ENCODE measurements around the gene AGA. TPM values are rescaled to one million over a fixed set of nuclear protein-coding genes. Genes with fewer than 3 reads are reported as not detected.
A peak's percentile ranks its signal among the peaks of the same experiment; 100 is the strongest.

The AGA gene
- total RNA-seq, 1 experiment from 2014 or later = 21.5 TPM

DNA sequence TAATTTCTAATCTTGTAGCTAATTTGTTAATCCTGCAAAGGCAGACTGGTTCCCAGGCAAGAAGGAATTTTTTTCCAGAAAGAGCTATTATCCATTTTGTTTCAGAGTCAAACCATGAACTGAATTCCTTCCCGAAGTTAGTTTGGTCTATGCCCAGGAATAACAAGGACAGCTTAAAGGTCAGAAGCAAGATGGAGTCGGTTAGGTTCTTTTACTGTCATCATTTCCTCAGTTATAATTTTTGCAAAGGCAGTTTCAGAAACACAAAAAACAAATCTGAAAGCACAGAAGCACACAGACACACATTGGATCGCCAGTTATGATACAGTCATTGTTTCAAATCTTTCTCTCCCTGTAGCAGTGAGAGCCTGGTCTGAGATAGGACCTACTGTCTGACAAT is 37.9 kb downstream of the AGA start:
- BruUV-seq (replicated peaks) = no TSS peak
- ATAC-seq (no peak), DNase-seq (no peak)
- no peaks in the 10 kb centered on the region for H3K27me3 ChIP-seq (ENCODE audit: low read length)
- no peak overlapping the region for H2AFZ ChIP-seq (ENCODE audit: low read length)
- no peak overlapping the region for H3K4me2 ChIP-seq (ENCODE audit: low read length)
- ChIA-PET CTCF (no interaction called here), POLR2A (ENCODE audit: unreplicated experiment) (no interaction called here)
- no peaks in the 10 kb centered on the region for H4K20me1 ChIP-seq (ENCODE audit: low read length)
- H3K27ac ChIP-seq (ENCODE audit: low read length) = no peak overlapping the region
- H3K4me1 ChIP-seq (ENCODE audit: insufficient read depth, low read length) = peaks cover 18% of the 10 kb centered on the region
- intact Hi-C loops (cut with micrococcal nuclease) = no loop called here
- TF ChIP-seq EZH2 (IDR thresholded peaks at IDR 0.05; ENCODE audit: low read length, unreplicated experiment) (no peak), EZH2phosphoT487 (IDR thresholded peaks at IDR 0.05; ENCODE audit: borderline replicate concordance, low read length) (no peak)
- TF ChIP-seq, protein P1, sequence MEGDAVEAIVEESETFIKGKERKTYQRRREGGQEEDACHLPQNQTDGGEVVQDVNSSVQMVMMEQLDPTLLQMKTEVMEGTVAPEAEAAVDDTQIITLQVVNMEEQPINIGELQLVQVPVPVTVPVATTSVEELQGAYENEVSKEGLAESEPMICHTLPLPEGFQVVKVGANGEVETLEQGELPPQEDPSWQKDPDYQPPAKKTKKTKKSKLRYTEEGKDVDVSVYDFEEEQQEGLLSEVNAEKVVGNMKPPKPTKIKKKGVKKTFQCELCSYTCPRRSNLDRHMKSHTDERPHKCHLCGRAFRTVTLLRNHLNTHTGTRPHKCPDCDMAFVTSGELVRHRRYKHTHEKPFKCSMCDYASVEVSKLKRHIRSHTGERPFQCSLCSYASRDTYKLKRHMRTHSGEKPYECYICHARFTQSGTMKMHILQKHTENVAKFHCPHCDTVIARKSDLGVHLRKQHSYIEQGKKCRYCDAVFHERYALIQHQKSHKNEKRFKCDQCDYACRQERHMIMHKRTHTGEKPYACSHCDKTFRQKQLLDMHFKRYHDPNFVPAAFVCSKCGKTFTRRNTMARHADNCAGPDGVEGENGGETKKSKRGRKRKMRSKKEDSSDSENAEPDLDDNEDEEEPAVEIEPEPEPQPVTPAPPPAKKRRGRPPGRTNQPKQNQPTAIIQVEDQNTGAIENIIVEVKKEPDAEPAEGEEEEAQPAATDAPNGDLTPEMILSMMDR (conservative IDR thresholded peaks at IDR 0.05; ENCODE audit: low read depth, low read length) = no peak
- no peaks in the 10 kb centered on the region for H3K9me3 ChIP-seq (ENCODE audit: low read length)
- H3K9me2 ChIP-seq (replicated peaks; ENCODE audit: low read length) = no peaks in the 10 kb centered on the region
- H3K79me2 ChIP-seq (ENCODE audit: low read length) = no peaks in the 10 kb centered on the region
- no peaks in the 10 kb centered on the region for H3K36me3 ChIP-seq (ENCODE audit: low read depth, low read length)
- H3F3A ChIP-seq (ENCODE audit: low read length, unreplicated experiment) = no peaks in the 10 kb centered on the region
- H3K9ac ChIP-seq (ENCODE audit: low read length) = no peak overlapping the region
- no peak overlapping the region for H3K4me3 ChIP-seq (ENCODE audit: low read length)

DNA sequence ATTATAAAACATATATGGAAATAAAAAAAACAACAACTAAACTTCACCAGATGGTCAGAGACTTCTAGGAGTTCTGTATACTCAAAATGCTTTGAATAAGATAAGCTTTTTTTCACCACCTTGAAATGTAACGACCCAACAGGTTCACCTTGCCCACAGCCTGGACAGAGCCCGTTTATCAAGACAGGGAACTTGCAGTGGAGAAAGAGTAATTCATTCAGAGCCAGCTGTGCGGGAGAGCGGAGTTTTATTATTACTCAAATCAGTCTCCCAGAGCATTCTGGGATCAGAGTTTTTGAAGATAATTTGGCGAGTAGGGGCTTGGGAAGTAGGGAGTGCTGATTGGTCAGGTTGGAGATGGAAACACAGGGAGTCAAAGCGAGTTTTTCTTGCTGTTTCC is 38.5 kb downstream of the AGA start:
- DNase-seq (no peak), ATAC-seq (no peak; the same call in 1 of the 2 replicates)
- ChIA-PET CTCF (no interaction called here), POLR2A (ENCODE audit: unreplicated experiment) (no interaction called here)
- Histone ChIP-seq H3K9me3 (ENCODE audit: low read length) (no peaks in the 10 kb centered on the region), H4K20me1 (ENCODE audit: low read length) (no peaks in the 10 kb centered on the region), H3K4me2 (ENCODE audit: low read length) (no peak overlapping the region), H3K4me1 (ENCODE audit: insufficient read depth, low read length) (peaks cover 18% of the 10 kb centered on the region), H3K4me3 (ENCODE audit: low read length) (no peak overlapping the region), H3K27me3 (ENCODE audit: low read length) (no peaks in the 10 kb centered on the region), H2AFZ (ENCODE audit: low read length) (peak overlapping the region; percentile 34; the same call in 1 of the 2 replicates), H3K79me2 (ENCODE audit: low read length) (no peaks in the 10 kb centered on the region), H3K9ac (ENCODE audit: low read length) (no peak overlapping the region), H3K36me3 (ENCODE audit: low read depth, low read length) (no peaks in the 10 kb centered on the region), H3F3A (ENCODE audit: low read length, unreplicated experiment) (no peaks in the 10 kb centered on the region), H3K9me2 (replicated peaks; ENCODE audit: low read length) (no peaks in the 10 kb centered on the region), H3K27ac (ENCODE audit: low read length) (no peak overlapping the region)
- TF ChIP-seq EZH2phosphoT487 (IDR thresholded peaks at IDR 0.05; ENCODE audit: borderline replicate concordance, low read length) (no peak), EZH2 (IDR thresholded peaks at IDR 0.05; ENCODE audit: low read length, unreplicated experiment) (no peak)
- TF ChIP-seq, protein P1 (conservative IDR thresholded peaks at IDR 0.05; ENCODE audit: low read depth, low read length) = no peak
- intact Hi-C loops (cut with micrococcal nuclease) = no loop called here
- BruUV-seq (replicated peaks) = no TSS peak

DNA sequence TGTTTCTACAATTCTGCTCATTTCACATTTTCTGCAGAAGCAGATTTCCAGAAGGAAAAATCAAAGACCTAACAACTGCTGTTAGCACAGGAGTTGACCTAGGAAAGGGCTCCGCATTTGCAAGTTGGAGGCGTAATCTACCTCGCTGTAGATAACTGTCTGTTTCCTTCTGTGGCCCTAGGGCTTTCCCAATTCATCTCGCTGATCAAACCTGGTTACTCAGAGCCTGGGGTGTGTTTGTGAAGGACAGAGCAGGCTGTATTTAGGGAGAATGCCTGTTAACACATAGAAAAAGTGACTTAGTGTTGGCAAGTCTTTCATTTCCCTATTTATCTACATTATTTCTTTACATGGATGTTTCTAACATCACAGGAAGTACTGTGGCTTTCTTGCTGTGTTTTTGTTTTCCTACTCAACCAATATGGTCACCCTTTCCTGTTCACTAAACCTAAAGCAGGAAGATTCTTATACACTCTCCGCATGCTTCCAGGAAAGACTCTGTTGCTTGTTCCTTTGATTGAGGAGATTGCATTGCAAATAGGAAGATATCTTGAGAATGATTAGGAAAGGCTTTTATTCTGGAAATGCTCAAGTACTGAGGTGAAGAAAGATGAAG is 40.5 kb downstream of the AGA start:
- CTCF ChIA-PET = no interaction called here
- Histone ChIP-seq H2AFZ (ENCODE audit: low read length) (no peak overlapping the region), H3K4me2 (ENCODE audit: low read length) (no peak overlapping the region), H3F3A (ENCODE audit: low read length, unreplicated experiment) (no peaks in the 10 kb centered on the region), H3K9ac (ENCODE audit: low read length) (no peak overlapping the region), H3K27ac (ENCODE audit: low read length) (no peak overlapping the region), H4K20me1 (ENCODE audit: low read length) (no peaks in the 10 kb centered on the region), H3K4me1 (ENCODE audit: insufficient read depth, low read length) (peaks cover 18% of the 10 kb centered on the region), H3K79me2 (ENCODE audit: low read length) (no peaks in the 10 kb centered on the region), H3K4me3 (ENCODE audit: low read length) (no peak overlapping the region), H3K36me3 (ENCODE audit: low read depth, low read length) (no peaks in the 10 kb centered on the region), H3K9me3 (ENCODE audit: low read length) (no peaks in the 10 kb centered on the region), H3K9me2 (replicated peaks; ENCODE audit: low read length) (no peaks in the 10 kb centered on the region), H3K27me3 (ENCODE audit: low read length) (no peaks in the 10 kb centered on the region)
- no peak for TF ChIP-seq EZH2phosphoT487 (IDR thresholded peaks at IDR 0.05; ENCODE audit: borderline replicate concordance, low read length)
- TF ChIP-seq EZH2 (IDR thresholded peaks at IDR 0.05; ENCODE audit: low read length, unreplicated experiment) = no peak
- TF ChIP-seq, protein P1 (conservative IDR thresholded peaks at IDR 0.05; ENCODE audit: low read depth, low read length) = no peak
- intact Hi-C loops (cut with micrococcal nuclease) = no loop called here
- ATAC-seq (no peak), DNase-seq (no peak)
- POLR2A ChIA-PET (ENCODE audit: unreplicated experiment) = no interaction called here
- no TSS peak for BruUV-seq (replicated peaks)
